Esophagus squamous epithelium (tissue), 4 donors: Measurements from ENCODE around the gene TMED10.

Experiments used
- POLR2A ChIP-seq, 4 donors: fragments of 450-650 bp; IDR thresholded peaks; one replicate each; pipeline ENCODE4 v1.6.1; 2017; ENCODE audit warnings: antibody characterized with exemption in 4 of 4, mild to moderate bottlenecking in 4 of 4, moderate library complexity in 3 of 4
- TF ChIP-seq, protein P1 (sequence below), 6 experiments: fragments of 450-650 bp in 4 of 6; fragments of 200-600 bp in 2 of 6; sonication (generic) in 2 of 6; IDR thresholded peaks; one replicate each; pipeline ENCODE4 v1.5.1; 2016 to 2019; ENCODE audit warnings: antibody characterized with exemption in 6 of 6, mild to moderate bottlenecking in 4 of 6, moderate library complexity in 4 of 6

DNA sequence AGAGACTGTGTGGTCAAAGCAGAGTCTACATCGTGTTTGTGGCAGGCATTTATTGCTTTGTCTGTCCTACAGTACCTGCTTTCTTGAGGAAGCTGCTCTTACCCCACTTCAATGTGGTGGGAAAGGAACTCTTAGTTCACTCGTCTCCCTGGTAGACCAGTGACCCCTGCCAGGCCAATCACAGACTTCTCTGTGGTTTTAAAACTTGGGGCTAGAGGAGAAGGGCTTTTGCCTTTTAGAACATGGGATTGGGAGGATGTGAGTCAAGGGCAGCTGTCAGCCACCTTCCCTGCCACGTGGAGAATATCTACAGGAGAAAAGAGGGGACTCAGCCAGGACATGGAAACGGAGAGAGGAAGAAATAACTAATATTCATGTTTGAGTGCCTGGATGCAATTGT is 36.8 kb upstream of the TMED10 start:
- TF ChIP-seq, protein P1, sequence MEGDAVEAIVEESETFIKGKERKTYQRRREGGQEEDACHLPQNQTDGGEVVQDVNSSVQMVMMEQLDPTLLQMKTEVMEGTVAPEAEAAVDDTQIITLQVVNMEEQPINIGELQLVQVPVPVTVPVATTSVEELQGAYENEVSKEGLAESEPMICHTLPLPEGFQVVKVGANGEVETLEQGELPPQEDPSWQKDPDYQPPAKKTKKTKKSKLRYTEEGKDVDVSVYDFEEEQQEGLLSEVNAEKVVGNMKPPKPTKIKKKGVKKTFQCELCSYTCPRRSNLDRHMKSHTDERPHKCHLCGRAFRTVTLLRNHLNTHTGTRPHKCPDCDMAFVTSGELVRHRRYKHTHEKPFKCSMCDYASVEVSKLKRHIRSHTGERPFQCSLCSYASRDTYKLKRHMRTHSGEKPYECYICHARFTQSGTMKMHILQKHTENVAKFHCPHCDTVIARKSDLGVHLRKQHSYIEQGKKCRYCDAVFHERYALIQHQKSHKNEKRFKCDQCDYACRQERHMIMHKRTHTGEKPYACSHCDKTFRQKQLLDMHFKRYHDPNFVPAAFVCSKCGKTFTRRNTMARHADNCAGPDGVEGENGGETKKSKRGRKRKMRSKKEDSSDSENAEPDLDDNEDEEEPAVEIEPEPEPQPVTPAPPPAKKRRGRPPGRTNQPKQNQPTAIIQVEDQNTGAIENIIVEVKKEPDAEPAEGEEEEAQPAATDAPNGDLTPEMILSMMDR (IDR thresholded peaks at IDR 0.05) = no peak
- TF ChIP-seq POLR2A (IDR thresholded peaks at IDR 0.05) = no peak
